GM21526 (cell line): ENCODE results near the gene CAMKMT.
"Not testable (repeated sequence)": the region's sequence is repeated elsewhere in the genome, so short reads cannot be mapped to it uniquely, and the experiment has no call there.

Experiments
- ATAC-seq: cut with Tn5 transposase; IDR thresholded peaks from one replicate; pipeline ENCODE4 v1.9.1; 2021; ENCODE audit warnings: moderate library complexity; ENCODE audit not compliant: unreplicated experiment, low FRiP score

The CAMKMT gene

DNA sequence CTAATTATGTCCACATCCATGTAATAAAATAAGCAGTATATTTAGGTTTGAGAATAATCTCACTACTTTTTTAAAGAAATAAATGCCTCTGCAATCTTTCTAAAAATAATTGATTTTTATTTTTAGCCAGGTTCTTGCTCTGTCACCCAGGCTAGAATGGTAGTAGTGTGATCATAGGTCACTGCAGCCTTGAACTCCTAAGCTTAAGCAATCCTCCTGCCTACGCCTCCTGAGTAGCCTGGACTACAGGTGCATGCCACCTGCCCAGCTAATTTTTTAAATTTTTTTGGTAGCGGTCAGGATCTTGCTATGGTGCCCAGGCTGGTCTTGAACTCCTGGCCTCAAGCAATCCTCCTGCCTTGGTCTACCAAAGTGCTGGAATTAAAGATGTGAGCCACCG is 133.3 kb downstream of the CAMKMT start:
- ATAC-seq = no peak

- no peak for ATAC-seq
These were observed 133.8 kb downstream of the CAMKMT start for GRCh38 chr2:44495544-44495943.

DNA sequence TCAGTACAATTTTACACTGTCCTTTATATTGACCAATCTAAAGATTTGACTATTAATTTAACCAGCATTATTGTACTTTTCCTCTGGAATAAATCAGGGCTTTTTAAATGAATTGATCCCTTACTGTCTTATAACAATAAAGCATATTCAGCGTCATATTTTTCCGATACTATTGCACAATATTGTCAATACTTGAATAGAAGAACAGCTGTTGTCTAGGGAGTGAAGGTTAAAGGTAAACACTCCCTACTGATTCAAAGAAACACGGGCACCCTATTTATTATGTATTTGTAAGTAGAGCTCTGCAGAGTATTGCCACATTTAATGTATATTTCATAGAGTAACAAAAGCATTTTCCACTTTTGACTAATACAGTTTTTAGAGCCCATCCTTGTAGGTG is 134.4 kb downstream of the CAMKMT start:
- no peak for ATAC-seq

GRCh38 chr2:44498551-44498950 is 136.8 kb downstream of the CAMKMT start:
- ATAC-seq = no peak

GRCh38 chr2:44505664-44506063 is 143.9 kb downstream of the CAMKMT start:
- not testable (repeated sequence) for ATAC-seq

GRCh38 chr2:44510246-44510645 is 148.5 kb downstream of the CAMKMT start:
- ATAC-seq = no peak

GRCh38 chr2:44515416-44515815 is 153.7 kb downstream of the CAMKMT start:
- no peak for ATAC-seq

DNA sequence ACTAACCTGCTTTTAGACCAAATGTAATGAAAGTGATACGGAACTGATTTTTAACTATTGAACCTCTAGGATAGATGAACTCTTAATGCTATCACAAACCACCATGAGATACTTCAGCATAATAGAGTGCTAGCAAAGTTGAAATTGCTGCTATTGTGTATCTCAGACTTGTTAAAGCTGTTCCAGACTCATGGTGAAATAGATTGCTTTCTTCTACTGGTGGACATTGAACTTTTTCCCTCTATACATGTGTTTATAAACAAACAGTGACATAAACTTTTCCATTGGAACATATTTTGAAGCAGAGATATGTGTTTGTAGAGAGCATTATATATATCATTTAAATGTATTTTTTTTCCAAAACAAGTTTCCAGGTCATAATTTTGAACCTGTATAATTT is 157.3 kb downstream of the CAMKMT start:
- no peak for ATAC-seq

DNA sequence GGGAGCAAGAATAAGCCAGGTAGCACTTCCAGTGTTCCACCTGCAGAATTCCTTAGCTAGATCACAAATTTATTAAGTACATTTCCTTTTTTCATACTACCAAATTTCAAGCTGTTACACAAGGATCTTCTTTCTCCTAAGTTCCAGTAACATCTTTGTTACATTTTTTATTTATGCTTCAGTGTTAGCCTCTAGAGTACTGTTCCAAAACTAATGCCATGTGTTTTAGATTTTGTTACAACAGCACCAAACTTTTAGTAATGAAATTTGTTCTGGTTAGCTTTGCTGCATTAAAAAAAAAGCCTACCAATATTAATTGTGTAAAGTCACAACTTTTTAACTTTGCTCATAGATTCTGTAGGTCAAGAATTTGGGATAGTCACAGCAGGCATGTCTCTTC is 161.1 kb downstream of the CAMKMT start:
- ATAC-seq = no peak

- no peak for ATAC-seq
These were observed 162.7 kb downstream of the CAMKMT start for GRCh38 chr2:44524347-44524926.

DNA sequence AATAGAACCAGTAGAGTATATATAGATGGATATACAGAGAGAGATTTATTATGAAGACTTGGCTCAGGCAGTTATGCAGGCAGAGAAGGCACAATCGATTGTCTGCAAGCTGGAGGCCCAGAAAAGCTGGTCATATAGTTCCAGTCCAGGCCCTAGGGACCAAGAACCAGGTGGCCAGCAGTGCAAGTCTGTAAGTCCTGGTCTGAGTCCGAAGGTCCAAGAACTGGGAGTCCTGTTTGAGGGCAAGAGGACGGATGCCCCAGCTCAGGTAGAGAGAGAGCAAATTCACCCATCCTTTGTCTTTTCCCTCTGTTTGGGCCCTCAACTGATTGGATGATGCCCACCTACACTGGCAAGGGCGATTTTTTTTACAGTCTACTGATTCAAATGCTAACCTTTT is 164.6 kb downstream of the CAMKMT start:
- ATAC-seq = no peak

- no peak for ATAC-seq
These were observed 166.8 kb downstream of the CAMKMT start for GRCh38 chr2:44528595-44528994.

- ATAC-seq = no peak
These were observed 167.7 kb downstream of the CAMKMT start for GRCh38 chr2:44529448-44529847.

- no peak for ATAC-seq
These were observed 169.5 kb downstream of the CAMKMT start for GRCh38 chr2:44531289-44531688.

GRCh38 chr2:44532031-44532430 is 170.3 kb downstream of the CAMKMT start:
- ATAC-seq = no peak

DNA sequence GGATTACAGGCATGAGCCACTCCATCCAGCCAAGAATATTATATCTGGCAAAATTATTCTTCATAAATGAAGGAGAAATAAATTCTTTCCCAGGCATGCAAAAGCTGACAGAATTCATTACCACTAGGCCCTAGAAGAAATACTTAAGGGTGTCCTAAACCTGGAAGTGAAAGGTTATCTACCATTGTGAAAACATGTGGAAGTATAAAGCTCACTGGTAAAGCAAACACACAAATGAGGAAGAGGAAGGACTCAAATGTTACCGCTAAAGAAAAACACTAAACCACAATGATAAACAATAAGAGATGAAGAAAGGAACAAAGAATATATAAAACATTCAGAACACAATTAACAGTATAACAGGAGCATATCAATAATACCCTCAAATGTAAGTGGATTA is 171.8 kb downstream of the CAMKMT start:
- no peak for ATAC-seq

DNA sequence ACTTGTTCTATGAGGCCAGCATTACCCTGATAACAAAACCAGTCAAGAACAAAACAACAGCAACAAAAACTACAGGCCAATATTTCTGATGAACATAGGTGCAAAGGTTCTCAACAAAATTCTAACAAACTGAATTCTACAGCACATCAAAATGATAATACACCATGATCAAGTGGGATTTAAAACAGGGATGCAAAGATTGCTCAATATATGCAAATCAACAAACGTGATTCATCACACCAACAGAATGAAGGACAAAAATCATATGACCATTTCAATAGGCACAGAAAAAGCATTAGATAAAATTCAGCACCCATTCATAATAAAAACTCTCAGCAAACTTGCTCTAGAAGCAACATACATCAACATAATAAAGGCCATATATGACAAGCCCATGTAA is 173.6 kb downstream of the CAMKMT start:
- ATAC-seq = no peak

GRCh38 chr2:44537264-44537663 is 175.5 kb downstream of the CAMKMT start:
- ATAC-seq = no peak

- ATAC-seq = no peak
These were observed 180.8 kb downstream of the CAMKMT start for GRCh38 chr2:44542520-44542919.

GRCh38 chr2:44543773-44544725 is 182.3 kb downstream of the CAMKMT start:
- no peak for ATAC-seq

- no peak for ATAC-seq
These were observed 183.3 kb downstream of the CAMKMT start for GRCh38 chr2:44545005-44545404.
